HG03442 (cell line): ENCODE measurements around the gene POLR2C.
A peak's percentile ranks its signal among the peaks of the same experiment; 100 is the strongest.
"Not testable (repeated sequence)": the region's sequence is repeated elsewhere in the genome, so short reads cannot be mapped to it uniquely, and the experiment has no call there.

Source experiments
- ATAC-seq: cut with Tn5 transposase; IDR thresholded peaks from one replicate; pipeline ENCODE4 v1.9.1; 2021; ENCODE audit warnings: mild to moderate bottlenecking, moderate library complexity; ENCODE audit not compliant: unreplicated experiment

POLR2C gene

DNA sequence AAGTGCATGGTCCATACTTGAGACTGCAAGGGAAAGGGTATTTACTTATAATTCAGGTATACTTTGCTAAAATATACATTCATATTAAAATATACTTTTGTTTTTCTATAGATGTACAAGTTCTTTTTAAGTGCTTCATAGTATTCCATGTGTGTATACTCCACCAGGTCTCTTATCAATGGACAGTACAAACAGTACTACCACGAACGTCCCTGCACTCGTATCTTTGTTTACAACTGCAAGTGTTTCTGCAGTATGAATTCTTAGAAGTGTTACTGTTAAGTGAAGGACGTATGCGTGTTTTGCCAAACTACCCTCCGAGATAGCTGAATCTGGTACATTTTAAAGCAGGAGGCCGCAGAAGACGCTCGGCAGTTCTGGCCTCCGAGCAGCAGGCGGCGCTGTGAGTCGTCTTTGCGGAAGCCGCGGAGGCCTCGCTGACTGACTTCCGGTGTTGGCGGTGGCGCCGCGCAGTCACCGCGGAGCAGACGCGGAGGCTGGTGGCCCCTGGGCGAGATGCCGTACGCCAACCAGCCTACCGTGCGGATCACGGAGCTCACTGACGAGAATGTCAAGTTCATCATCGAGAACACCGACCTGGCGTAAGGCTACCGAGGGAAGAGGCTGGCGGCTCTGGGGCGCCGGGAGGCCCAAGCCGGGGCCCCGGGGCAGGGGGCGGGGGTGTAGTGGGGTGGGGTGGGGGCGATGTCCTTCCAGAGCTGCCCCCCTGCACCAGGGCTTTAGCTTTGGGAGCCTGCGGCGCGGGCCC, at the start of gene POLR2C:
POLR2C (plus strand) TSS at position 471 of the 769 bp plus-strand sequence; CDS start at position 517, 46 bp downstream.
- ATAC-seq, result peak; percentile 89

DNA sequence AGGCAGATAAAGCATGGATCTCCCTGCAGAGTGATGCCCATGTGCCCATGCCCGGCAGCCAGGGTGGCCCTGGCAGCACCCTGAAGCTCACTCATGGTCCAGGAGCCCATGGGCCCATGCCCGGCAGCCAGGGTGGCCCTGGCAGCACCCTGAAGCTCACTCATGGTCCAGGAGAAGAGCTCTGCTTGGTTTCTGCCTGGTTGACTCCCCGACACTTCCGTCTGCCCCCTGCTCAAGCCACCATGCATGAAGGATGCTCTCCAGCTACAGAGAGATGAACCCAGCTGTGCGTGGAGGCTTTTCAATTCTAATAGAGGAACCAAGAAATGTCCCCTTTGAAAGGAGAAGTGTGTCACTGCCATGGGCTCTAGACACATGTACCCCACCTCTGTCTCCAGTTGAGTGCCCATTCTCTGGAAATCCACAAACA, 49.2 kb upstream of the POLR2C start:
- ATAC-seq, result peak; percentile 74

DNA sequence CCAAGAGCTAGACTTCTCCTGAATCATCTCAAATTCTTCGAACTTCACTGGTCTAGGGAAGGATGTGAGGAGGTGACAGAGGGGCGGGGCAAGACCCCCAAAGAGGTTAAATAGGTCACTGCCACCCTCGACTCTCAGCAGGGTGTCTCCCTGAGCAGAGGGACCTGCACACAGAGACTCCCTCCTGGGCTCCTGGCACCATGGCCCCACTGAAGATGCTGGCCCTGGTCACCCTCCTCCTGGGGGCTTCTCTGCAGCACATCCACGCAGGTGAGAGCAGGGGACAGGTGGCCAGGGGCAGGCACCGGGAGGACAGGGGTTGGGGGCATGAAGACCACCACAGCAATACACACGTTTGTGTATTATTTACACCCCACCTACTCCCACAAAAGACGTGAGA, 48.7 kb upstream of the POLR2C start:
- ATAC-seq, result no peak

DNA sequence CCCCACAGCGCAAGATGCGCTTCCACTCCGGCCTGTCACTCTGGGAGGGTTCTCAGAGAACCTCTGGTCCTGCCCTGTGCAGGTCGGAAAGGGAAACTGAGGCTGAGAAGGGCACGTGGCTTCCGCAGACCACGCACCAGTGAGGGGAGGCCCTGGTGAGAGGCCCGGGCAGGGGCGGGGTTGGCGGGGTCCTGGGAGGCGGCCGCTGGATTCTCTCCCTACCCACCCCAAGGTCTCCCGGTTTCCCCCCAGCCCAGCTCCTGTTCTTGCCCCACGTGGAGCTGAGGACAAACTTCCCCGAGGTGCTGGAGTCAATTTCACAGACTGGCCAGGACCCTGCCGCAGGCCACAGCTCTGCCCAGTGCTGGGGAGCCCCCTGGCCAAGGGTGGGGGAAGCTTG, 46.4 kb upstream of the POLR2C start:
- ATAC-seq, result no peak

DNA sequence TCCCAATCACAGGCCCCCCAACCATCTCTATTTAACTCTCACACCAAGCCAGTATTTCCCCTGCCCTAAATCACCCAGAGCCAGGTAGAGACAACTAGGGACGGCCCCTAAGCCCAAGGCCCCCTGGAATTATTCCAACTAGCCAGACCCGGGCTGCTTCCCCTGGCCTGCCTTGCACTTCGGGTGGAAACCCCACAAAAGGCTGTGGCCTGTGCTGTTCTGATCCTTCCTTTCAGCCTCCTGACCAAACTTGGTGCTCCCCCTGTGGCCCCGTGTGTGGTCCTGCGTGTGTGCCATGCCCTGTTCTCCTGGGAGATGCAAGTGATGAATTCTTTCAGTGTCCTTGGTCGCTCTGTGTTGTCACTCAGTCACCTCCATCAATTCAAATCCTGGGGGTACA, 43.0 kb upstream of the POLR2C start:
- no peak for ATAC-seq

DNA sequence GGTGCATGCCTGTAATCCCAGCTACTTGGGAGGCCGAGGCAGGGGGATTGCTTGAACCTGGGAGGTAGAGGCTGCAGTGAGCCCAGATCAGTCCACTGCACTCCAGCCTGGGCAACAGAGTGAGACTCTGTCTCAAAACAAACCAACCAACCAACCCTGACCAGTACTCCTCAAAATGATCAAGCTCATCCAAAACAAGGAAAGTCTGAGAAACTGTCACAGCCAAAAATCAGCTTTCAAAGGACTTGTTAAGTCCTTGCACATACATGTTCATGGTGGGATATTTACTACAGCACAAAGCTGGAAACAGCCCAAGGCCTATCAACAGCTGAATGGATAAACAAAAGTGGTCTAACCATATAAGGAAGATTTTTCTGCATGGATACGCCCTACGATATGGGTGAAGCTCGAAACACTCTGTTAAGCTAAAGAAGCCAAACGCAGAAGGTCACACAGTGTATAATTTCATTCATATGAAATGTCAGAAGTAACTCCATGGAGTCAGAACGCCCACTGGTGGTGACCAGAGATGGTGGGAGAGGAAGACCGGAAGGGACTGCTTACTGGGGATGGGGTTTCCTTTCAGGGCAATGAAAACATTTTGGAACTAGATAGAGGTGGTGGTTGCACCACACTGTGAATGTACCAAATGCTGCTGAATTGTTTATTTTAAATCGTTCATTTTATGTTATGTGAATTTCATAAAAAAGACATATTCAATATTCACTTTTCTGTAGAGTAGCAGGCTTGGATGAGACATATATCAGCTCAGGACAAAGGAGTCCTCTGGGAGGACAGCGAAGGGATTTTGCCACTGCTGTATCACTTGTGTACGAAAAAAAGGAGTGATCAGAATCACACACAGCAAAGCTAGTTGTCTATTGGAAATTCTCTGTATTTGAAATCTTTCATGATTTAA, 40.2 kb upstream of the POLR2C start:
- no peak for ATAC-seq

DNA sequence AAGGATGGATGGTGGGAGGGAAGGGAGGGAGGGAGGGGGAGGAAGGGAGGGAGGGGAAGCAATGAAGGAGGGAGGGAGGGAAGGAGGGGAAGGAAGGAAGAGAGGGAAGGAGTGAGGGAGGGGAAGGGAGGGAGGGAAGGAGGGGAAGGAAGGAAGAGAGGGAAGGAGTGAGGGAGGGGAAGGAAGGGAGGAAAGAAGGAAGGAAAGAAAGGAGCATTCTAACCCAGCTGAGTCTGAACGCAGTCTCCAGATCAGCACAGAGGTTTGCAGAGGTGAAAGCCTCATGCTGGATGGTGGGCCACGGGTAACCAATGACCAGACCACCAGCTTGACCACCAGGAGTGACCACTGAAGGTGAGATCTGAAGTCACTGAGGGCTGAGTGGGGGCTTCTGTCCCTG, 39.3 kb upstream of the POLR2C start:
- no peak for ATAC-seq

DNA sequence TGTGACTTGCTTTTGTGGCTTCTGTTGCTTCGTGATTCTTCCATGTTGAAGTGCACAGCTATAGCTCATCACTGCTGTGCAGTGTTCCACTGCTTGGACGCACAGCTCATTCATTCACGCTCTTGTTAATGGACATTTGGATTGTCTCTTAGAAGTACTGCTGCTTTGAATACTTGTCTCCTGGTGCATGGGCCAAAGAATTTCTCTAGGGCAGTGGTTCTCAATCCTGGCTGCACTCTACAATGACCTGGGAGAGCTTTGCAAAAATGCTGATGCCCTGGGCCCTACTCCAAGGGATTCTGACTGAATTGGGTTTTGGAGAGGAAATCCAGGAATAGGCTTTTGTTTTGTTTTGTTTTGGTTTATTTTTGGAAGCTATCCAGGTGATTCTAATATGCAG, 37.9 kb upstream of the POLR2C start:
- ATAC-seq, result no peak

DNA sequence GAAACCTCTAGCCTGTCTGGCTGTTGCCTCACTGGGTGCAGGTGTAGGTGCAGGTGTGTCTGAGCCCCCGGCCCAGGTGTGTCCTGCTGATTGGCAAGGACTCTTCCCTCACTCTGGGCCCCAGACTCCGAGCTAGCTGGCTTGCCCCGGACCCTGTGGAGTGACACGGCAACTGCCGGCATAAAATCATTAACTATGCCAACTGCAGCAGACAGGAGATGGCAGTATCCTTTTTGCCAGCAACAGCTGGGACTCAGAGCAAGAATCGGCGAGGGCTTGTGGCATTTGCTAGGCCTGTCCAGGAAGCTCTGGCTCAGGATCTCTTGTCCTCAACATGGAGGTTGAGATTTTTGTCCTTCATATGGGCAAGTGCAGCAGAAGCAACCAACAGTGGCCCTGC, 36.1 kb upstream of the POLR2C start:
- no peak for ATAC-seq

DNA sequence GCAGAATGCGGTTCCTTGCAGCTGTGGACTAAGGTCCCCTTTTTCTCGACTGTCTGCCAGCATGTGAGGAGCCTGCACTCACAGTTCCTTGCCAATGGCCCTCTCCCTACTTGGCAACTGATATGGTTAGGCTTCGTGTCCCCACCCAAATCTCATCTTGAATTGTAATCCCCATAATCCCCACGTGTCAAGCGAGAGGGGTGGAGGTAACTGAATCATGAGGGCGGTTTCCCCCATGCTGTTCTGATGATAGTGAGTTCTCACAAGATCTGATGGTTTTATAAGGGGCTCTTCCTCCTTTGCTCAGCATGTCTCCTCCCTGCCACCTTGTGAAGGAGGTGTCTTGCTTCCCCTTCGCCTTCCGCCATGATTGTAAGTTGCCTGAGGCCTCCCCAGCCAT, 35.2 kb upstream of the POLR2C start:
- ATAC-seq, result no peak

DNA sequence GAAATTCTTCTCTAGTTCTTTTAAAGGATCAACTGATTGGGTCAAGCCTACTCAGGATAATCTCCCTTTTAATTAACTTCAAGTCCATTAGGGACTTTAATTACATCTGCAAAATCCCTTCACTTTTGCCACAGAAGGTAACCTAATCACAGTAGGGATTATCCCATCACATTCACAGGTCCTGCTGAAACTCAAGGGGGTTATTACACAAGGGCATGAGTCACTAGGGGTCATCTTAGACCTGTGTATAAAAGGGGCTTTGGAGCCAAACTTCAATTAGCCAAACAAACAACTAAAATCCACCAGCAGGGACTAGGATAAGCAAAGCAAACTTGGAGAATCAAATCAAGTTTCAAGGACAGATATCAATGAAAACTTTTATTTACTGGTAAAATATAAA, 34.7 kb upstream of the POLR2C start:
- no peak for ATAC-seq

DNA sequence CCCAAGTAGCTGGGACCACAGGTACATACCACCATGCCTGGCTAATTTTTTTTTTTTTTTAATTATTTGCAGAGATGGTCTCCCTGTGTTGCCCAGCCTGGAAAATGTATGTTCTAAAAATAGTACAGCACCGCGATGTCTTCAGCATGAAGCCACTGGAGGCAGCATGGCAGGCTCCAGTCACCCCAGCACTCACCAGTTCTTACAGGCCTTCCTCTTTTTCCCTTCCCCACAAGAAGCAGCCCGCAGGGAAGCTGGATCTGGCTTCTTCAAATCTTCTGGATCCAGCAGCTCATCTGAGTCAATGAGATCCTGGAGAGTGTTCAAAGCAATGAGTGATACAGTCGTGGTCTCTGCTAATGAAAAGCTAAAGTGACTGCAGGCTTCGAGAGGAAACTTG, 31.5 kb upstream of the POLR2C start:
- ATAC-seq, result no peak

DNA sequence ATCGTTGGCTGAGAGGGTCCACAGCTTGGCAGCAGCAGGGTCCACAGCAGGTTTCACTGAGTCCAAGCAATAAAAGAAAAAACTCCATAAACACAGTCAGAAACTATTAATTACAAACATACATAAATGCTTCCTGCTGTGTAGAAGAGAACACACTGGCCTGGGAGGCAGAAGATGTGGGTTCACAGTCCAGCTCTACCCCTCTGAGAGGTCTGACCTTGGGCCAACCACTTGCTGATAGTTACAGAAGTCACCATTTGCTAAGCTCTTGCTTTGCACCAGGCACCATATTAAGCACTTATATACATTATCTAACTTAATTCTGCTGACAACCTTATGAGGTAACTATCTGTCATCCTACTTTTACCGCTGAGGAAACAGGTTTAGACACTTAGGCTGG, 30.0 kb upstream of the POLR2C start:
- ATAC-seq, result no peak

DNA sequence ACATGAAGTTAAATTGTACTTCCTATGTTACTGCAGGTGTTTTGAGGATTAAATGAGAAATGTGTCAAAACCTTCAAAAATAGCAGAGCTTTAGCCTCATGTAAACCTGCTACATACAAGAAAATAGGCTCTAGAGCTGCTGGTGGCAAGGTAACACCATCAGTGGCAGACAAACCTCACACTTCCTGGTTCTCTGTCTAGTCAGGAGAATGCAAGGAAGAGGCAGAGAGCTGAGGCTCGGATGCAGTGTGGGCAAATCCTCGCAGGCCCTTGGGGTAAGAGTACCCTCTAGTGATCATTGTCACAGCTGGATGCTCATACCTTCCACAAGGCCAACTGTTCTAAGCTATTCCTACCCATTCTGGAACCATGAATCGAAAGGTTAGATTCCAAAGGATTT, 29.5 kb upstream of the POLR2C start:
- ATAC-seq, result no peak

DNA sequence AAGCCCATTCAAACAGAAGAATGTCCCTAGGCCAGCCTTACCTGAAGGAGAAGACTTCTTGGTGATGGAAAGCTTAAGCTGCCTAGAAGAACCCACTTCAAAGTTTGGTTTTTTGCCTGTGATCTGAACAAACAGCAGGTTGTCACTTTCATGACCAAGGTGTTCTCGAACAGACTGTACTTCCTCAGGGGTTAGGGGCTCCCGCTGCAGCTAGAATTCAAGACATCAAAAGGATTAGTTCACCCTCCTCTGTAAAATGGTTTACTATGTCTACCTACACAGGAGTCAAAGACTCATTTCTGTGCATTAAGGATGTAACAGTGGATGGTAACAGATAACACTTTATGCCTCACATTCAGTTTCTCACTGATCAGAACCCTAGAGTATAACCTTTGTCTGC, 28.5 kb upstream of the POLR2C start:
- no peak for ATAC-seq

DNA sequence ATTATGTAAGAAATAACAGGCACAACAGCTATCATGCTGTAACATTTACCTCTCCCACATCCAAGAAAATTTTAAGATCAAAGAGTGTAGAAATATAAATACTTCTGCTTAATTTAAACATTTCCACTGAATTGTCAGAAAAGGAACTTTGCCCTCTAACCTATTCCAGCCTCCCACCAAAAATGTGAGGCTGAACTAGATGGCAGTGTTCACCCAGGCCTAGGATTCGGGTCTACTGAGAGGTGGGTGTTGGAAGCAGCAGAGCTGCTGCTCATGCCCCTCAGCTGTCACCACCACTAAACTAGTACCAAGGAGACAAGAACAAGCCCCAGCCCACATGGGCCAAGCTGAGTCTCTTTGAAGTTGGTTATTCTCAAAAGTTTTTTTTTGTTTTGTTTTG, 26.6 kb upstream of the POLR2C start:
- no peak for ATAC-seq

DNA sequence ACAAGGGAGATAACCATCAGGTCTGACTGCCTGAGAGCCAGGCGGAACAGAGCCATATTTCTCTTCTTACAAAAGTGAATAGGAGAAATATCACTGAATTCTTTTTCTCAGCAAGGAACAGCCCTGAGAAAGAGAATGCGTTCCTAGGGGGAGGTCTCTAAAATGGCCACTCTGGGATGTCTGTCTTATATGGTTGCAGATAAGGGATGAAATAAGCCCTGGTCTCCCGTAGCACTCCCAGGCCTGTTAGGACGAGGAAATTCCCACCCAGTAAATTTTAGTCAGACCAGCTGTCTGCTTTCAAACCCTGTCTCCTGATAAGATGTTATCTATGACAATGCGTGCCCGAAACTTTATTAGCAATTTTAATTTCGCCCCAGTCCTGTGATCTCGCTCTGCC, 22.5 kb upstream of the POLR2C start:
- not testable (repeated sequence) for ATAC-seq

DNA sequence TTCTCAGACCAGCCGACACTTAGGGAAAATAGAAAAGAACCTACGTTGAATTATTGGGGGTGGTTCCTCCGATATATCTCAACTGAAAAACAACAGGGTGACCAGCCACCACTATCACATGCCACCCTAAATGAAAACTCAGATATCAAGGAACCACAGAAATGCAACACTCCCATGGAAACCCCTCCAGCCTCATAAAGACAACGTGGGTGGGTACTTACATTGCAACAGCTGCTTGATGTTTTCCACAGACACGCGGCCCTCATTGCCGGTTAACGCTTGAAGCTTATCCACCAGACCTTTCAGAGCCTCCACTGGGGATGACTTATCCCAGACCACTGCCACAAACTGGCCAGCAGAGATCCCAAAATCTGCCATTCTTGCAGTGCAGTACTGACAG, 21.9 kb upstream of the POLR2C start:
- not testable (repeated sequence) for ATAC-seq

DNA sequence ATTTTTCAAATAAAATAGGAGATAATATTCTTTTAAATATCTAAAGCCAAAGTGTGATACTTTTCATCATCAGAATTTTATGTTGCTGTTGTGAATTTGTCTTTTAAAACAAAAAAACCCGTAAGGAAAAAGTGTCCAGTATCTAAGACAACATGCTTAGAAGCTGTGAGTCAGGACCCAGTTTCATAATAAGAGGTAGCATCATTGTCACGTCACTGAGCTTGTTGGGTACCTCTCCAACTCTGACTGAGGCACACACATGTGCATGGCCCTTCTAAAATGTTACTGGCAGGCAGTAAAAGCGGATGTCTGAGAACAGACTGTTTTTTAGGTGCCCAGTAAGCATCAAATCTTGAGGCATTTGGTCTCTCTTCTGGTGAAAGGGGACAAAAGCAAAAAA, 17.8 kb upstream of the POLR2C start:
- ATAC-seq, result no peak

DNA sequence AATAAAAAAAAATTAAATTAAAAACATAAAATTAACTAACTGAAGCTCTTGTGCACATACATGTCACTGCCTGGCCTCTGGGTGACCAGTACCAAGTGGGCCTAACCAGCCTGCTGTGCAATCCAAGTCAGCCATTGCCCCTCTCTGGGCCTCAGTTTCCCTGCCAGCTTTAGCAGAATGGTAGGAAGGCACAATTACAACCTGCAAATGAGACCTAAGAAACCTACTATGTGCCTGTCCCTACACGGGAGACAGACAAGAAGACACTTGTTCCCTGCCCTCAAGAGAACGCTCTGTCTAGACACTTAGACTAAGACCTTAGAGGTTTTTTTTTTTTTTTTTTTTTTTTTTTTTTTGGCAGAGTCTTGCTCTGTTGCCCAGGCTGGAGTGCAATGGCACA, 17.0 kb upstream of the POLR2C start:
- no peak for ATAC-seq

DNA sequence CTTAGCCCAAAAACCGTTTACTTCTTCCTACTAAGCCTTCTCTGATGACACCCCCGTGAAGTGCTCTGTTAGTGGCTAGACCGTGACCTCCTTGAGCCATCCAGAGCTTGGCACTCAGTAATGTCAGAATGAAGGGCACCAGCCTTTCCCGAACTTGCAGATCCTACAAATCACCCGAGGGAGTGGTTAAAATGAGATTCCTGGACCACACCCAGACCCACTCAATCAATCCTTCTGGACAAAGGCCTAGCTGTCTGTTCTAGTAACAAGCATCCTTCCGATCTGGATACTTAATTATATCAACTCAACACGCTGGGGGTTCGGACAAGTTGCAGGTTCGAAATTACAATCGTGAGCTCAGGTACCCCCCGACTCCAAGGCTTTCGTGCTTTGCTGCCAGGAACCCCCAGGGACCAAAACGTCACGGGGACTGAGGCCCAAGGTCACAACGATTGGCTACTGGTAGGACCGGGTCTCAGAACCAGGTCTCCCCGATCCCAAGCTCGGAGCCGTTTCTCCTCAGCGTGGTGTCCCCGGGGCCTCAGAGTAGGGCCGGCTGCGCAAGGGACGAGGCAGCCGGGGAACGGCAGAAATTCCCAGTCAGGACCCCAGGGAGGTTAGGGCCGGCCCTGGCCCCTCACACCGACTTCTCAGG, 15.8 kb upstream of the POLR2C start:
- peak; percentile 16 for ATAC-seq
